Retinal pigment epithelial cell (primary cell): ENCODE results near the gene ZNF536.
"Not testable (repeated sequence)": the region's sequence is repeated elsewhere in the genome, so short reads cannot be mapped to it uniquely, and the experiment has no call there.

Experiments used
- DNase-seq: peaks from one replicate; pipeline ENCODE4 v3.0.0-alpha.2; 2010; ENCODE audit warnings: low read depth
- H3K4me3 ChIP-seq: 2 replicates; pipeline ENCODE4 v1.5.1; 2011; ENCODE audit warnings: mild to moderate bottlenecking, low read length, control low read depth, moderate library complexity
- CTCF ChIP-seq: conservative IDR thresholded peaks from 2 replicates; pipeline ENCODE4 v1.5.1; 2011; ENCODE audit warnings: low read depth, low read length, control low read depth, inconsistent platforms

Gene ZNF536

GRCh38 chr19:30393046-30393445 is 20.9 kb downstream of the ZNF536 start:
- no peak overlapping the region for H3K4me3 ChIP-seq
- TF ChIP-seq CTCF = no peak
- no peak for DNase-seq

- no peak for TF ChIP-seq CTCF
- no peak overlapping the region for H3K4me3 ChIP-seq
- no peak for DNase-seq
Observed at GRCh38 chr19:30393729-30394480, 21.7 kb downstream of the ZNF536 start.

- DNase-seq = no peak
- no peak for TF ChIP-seq CTCF
- no peak overlapping the region for H3K4me3 ChIP-seq
Observed at GRCh38 chr19:30394481-30395151, 22.4 kb downstream of the ZNF536 start.

GRCh38 chr19:30395283-30395682 is 23.1 kb downstream of the ZNF536 start:
- no peak for DNase-seq
- no peak for TF ChIP-seq CTCF
- H3K4me3 ChIP-seq = no peak overlapping the region

GRCh38 chr19:30398539-30398938 is 26.4 kb downstream of the ZNF536 start:
- H3K4me3 ChIP-seq, DNase-seq: not testable (repeated sequence)

GRCh38 chr19:30401956-30402355 is 29.8 kb downstream of the ZNF536 start:
- no peak overlapping the region for H3K4me3 ChIP-seq
- DNase-seq = no peak
- TF ChIP-seq CTCF = no peak

GRCh38 chr19:30402436-30403202 is 30.4 kb downstream of the ZNF536 start:
- TF ChIP-seq CTCF = no peak
- no peak overlapping the region for H3K4me3 ChIP-seq
- DNase-seq = no peak
